HCT116 (cell line): ENCODE results near the gene HOXD10. TPM values are rescaled to one million over a fixed set of nuclear protein-coding genes. Genes with fewer than 3 reads are reported as not detected.

Source experiments
- ATAC-seq: fragments of 200-7000 bp; cut with Tn5 transposase; 2 replicates; pipeline ENCODE4 v1.9.1; 2020; ENCODE audit warnings: mild to moderate bottlenecking, moderate library complexity
- BruUV-seq: library from RNA; stranded (reverse); fragments of 400-500 nt; replicated peaks from 2 replicates; lab custom pipeline; 2021; lab: Mats Ljungman, UMichigan
- CTCF ChIA-PET: fragments of 300-600 bp; sonication (Branson Sonifier 250); formaldehyde crosslinking; loops from one replicate; lab custom pipeline; 2021; ENCODE audit warnings: antibody characterized with exemption; lab: Charles Lee
- POLR2A ChIA-PET: fragments of 300-600, 350-600 bp; sonication (Branson Sonifier 250); formaldehyde crosslinking; loops from one replicate; lab custom pipeline; 2021; ENCODE audit warnings: antibody characterized with exemption; lab: Charles Lee
- RAD21 ChIA-PET, 2 experiments: fragments of 300-600 bp; sonication (Branson Sonifier 250); formaldehyde crosslinking; loops; one replicate each; lab custom pipeline; 2023; ENCODE audit warnings: low total read pairs in 2 of 2; ENCODE audit not compliant: uncharacterized antibody in 2 of 2, unreplicated experiment in 2 of 2, low non-redundant PET in 1 of 2; lab: Charles Lee
- DNase-seq: peaks from one replicate; pipeline ENCODE4 v3.0.0-alpha.2; 2010; ENCODE audit warnings: low read depth, low spot score
- H2AFZ ChIP-seq: fragments of 200-600 bp; shearing (Covaris generic), sonication (generic); 2 replicates; pipeline ENCODE4 v1.6.1; 2017; ENCODE audit warnings: low read depth, mixed run types, mixed read lengths, antibody characterized with exemption, low read length; ENCODE audit not compliant: poor library complexity, severe bottlenecking
- H3K27ac ChIP-seq: 2 replicates; pipeline ENCODE4 v1.5.1; 2012; ENCODE audit warnings: low read depth, low read length
- H3K27me3 ChIP-seq: fragments of 200-600 bp; sonication (generic); 2 replicates; pipeline ENCODE4 v1.6.1; 2016; ENCODE audit warnings: mixed run types, low read length, mixed read lengths; ENCODE audit not compliant: insufficient read depth
- H3K36me3 ChIP-seq, 2 experiments: fragments of 200-500 bp in 1 of 2; fragments of 200-600 bp in 1 of 2; sonication (Bioruptor generic) in 1 of 2; sonication (generic) in 1 of 2; 2 replicates each; pipeline versions ENCODE4 v1.5.1 to v1.6.1; 2014 to 2016; ENCODE audit warnings: low read length in 2 of 2, inconsistent platforms in 1 of 2, mixed read lengths in 1 of 2, mixed run types in 1 of 2; ENCODE audit not compliant: insufficient read depth in 2 of 2, control insufficient read depth in 1 of 2
- H3K4me1 ChIP-seq, 2 experiments: fragments of 200-600 bp in 1 of 2; sonication (generic) in 1 of 2; 2 replicates each; pipeline versions ENCODE4 v1.5.1 to v1.6.1; 2012 to 2017; ENCODE audit warnings: low read length in 2 of 2, inconsistent platforms in 1 of 2, mild to moderate bottlenecking in 1 of 2, mixed read lengths in 1 of 2, mixed run types in 1 of 2, moderate library complexity in 1 of 2; ENCODE audit not compliant: insufficient read depth in 2 of 2, control insufficient read depth in 1 of 2
- H3K4me2 ChIP-seq: fragments of 200-600 bp; sonication (generic); 2 replicates; pipeline ENCODE4 v1.6.1; 2017; ENCODE audit warnings: mixed run types, low read length, mixed read lengths
- H3K4me3 ChIP-seq, 2 experiments: fragments of 200-600 bp in 1 of 2; sonication (generic) in 1 of 2; replicated peaks in 1 of 2; 2 replicates each; pipeline ENCODE4 v1.5.1; 2011 to 2016; ENCODE audit warnings: low read length in 2 of 2, control low read depth in 1 of 2, low read depth in 1 of 2, mild to moderate bottlenecking in 1 of 2, mixed read lengths in 1 of 2, mixed run types in 1 of 2
- H3K79me2 ChIP-seq: fragments of 200-600 bp; sonication (generic); 2 replicates; pipeline ENCODE4 v1.6.1; 2017; ENCODE audit warnings: mild to moderate bottlenecking, mixed run types, low read length, moderate library complexity, mixed read lengths; ENCODE audit not compliant: insufficient read depth
- H3K9ac ChIP-seq: fragments of 200-600 bp; sonication (generic); 2 replicates; pipeline ENCODE4 v1.6.1; 2016; ENCODE audit warnings: low read length, mixed read lengths
- H3K9me2 ChIP-seq: fragments of 200-600 bp; sonication (generic), shearing (Covaris generic); 2 replicates; pipeline ENCODE4 v1.6.1; 2017; ENCODE audit warnings: mixed run types, mild to moderate bottlenecking, moderate library complexity; ENCODE audit not compliant: insufficient read depth
- H3K9me3 ChIP-seq, 2 experiments: fragments of 200-500 bp in 1 of 2; fragments of 200-600 bp in 1 of 2; sonication (Bioruptor generic) in 1 of 2; sonication (generic) in 1 of 2; 2 replicates each; pipeline ENCODE4 v1.6.1; 2014 to 2017; ENCODE audit warnings: low read length in 2 of 2, mixed read lengths in 2 of 2, inconsistent platforms in 1 of 2, low read depth in 1 of 2, mild to moderate bottlenecking in 1 of 2, mixed run types in 1 of 2, moderate library complexity in 1 of 2; ENCODE audit not compliant: control insufficient read depth in 1 of 2, insufficient read depth in 1 of 2
- H4K20me1 ChIP-seq: fragments of 200-600 bp; sonication (generic), shearing (Covaris generic); 2 replicates; pipeline ENCODE4 v1.6.1; 2017; ENCODE audit warnings: mixed run types, mild to moderate bottlenecking, moderate library complexity; ENCODE audit not compliant: insufficient read depth
- CEBPB ChIP-seq: IDR thresholded peaks from 2 replicates; pipeline ENCODE4 v1.6.1; 2012; ENCODE audit warnings: low read depth
- EZH2 ChIP-seq: fragments of 200-600 bp; sonication (generic); IDR thresholded peaks from 2 replicates; pipeline ENCODE4 v1.6.1; 2017; ENCODE audit warnings: antibody characterized with exemption, mixed run types
- FOSL1 ChIP-seq: IDR thresholded peaks from 2 replicates; pipeline ENCODE4 v1.6.1; 2012; ENCODE audit warnings: low read depth
- RAD21 ChIP-seq: IDR thresholded peaks from 2 replicates; pipeline ENCODE4 v1.6.1; 2012; ENCODE audit warnings: low read depth, mild to moderate bottlenecking
- SIN3A ChIP-seq: IDR thresholded peaks from 2 replicates; pipeline ENCODE4 v1.6.1; 2012; ENCODE audit warnings: low read depth
- SP1 ChIP-seq: IDR thresholded peaks from 2 replicates; pipeline ENCODE4 v1.6.1; 2012; ENCODE audit warnings: low read depth
- SRF ChIP-seq: IDR thresholded peaks from 2 replicates; pipeline ENCODE4 v1.6.1; 2012; ENCODE audit warnings: low read depth
- intact Hi-C: fragments of 100-400 bp; cut with micrococcal nuclease; formaldehyde crosslinking; loops from 2 replicates; pipeline ENCODE4 v1.10.0; 2022
- total RNA-seq: library from RNA; stranded (reverse); gene quantifications from one replicate; pipeline ENCODE4 v1.2.1, GENCODE V29; 2021; ENCODE audit not compliant: unreplicated experiment
- TF ChIP-seq, protein P1 (sequence below): IDR thresholded peaks from 2 replicates; pipeline ENCODE4 v1.6.1; 2012
- TF ChIP-seq, protein P2 (sequence below): IDR thresholded peaks from 2 replicates; pipeline ENCODE4 v1.6.1; 2012; ENCODE audit warnings: low read depth
- TF ChIP-seq, protein P3 (sequence below), 3 experiments: fragments of 200-600 bp in 1 of 3; sonication (generic) in 1 of 3; IDR thresholded peaks in 2 of 3; conservative IDR thresholded peaks in 1 of 3; 2 replicates each; pipeline ENCODE4 v1.5.1; 2012 to 2017; ENCODE audit warnings: low read depth in 2 of 3, low read length in 2 of 3, antibody characterized with exemption in 1 of 3, borderline replicate concordance in 1 of 3, control low read depth in 1 of 3, mild to moderate bottlenecking in 1 of 3, mixed read lengths in 1 of 3, mixed run types in 1 of 3, moderate library complexity in 1 of 3; ENCODE audit not compliant: insufficient read depth in 1 of 3
- TF ChIP-seq, protein P4 (sequence below): IDR thresholded peaks from 2 replicates; pipeline ENCODE4 v1.6.1; 2012

The HOXD10 gene
- total RNA-seq, 1 experiment from 2014 or later = not detected

DNA sequence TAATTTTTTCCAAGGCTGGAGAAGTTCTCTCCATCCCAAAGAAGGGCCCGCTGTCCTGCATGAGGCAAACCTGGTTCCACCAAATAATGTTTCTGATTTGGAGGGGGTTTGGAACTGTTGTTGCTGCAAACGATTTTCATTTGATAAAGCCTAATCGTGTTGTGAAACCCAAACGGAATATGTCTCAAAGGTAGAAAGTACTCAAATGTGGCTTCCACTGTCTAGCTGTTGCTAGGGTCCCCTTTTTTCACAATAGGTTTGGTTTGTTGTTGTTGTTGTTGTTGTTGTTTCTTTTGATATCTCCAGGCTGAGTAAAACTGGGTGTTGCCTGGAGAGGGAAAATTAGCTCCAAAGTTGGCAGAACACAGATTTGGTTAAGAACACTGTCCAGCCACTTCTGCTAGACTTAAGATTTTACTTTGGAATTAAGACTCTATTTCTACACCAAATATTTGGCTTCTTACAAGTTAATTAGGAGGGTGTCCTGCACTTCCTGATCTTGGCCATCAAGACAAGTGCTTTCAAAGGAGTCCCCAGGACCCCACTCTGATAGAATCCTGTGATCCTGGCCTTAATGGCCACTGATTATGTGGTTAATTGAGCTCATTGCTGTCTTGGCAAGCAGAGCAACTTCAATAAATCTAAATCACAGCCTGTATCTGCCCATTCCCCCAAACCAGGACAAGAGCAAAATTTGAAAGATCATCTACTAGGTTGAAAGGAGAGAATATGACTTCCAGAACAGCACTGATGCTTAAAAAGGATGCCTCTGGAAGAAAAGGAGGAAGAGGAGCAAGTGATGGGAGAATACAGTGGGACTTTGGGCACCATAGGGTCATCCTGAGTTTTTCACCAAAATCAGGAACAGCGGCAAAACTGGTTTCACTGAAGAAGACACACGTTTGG, 27.4 kb upstream of the HOXD10 start:
- no TSS peak for BruUV-seq
- Histone ChIP-seq H3K9ac (no peak overlapping the region), H3K9me3 (no peaks in the 10 kb centered on the region), H3K27ac (no peak overlapping the region), H3K79me2 (no peaks in the 10 kb centered on the region), H3K36me3 (no peaks in the 10 kb centered on the region), H4K20me1 (no peaks in the 10 kb centered on the region), H3K4me2 (peak overlapping the region; percentile 40; the same call in 1 of the 2 replicates), H2AFZ (peak overlapping the region; percentile 52), H3K4me3 (no peak overlapping the region), H3K27me3 (no peaks in the 10 kb centered on the region), H3K4me1 (no peaks in the 10 kb centered on the region), H3K9me2 (no peaks in the 10 kb centered on the region)
- RAD21 ChIA-PET = no interaction called here
- no peak for ATAC-seq
- POLR2A ChIA-PET = no interaction called here
- no peak for DNase-seq
- intact Hi-C loops = loop anchor here (2.0 to 5.0 kb wide), 2 partner anchors 722 to 1052 kb away; no protein-coding TSS in a partner anchor
- no peak for TF ChIP-seq SIN3A
- TF ChIP-seq, protein P1, sequence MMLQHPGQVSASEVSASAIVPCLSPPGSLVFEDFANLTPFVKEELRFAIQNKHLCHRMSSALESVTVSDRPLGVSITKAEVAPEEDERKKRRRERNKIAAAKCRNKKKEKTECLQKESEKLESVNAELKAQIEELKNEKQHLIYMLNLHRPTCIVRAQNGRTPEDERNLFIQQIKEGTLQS = no peak
- no peak for TF ChIP-seq SRF
- no peak for TF ChIP-seq CEBPB
- no peak for TF ChIP-seq RAD21
- TF ChIP-seq, protein P2, sequence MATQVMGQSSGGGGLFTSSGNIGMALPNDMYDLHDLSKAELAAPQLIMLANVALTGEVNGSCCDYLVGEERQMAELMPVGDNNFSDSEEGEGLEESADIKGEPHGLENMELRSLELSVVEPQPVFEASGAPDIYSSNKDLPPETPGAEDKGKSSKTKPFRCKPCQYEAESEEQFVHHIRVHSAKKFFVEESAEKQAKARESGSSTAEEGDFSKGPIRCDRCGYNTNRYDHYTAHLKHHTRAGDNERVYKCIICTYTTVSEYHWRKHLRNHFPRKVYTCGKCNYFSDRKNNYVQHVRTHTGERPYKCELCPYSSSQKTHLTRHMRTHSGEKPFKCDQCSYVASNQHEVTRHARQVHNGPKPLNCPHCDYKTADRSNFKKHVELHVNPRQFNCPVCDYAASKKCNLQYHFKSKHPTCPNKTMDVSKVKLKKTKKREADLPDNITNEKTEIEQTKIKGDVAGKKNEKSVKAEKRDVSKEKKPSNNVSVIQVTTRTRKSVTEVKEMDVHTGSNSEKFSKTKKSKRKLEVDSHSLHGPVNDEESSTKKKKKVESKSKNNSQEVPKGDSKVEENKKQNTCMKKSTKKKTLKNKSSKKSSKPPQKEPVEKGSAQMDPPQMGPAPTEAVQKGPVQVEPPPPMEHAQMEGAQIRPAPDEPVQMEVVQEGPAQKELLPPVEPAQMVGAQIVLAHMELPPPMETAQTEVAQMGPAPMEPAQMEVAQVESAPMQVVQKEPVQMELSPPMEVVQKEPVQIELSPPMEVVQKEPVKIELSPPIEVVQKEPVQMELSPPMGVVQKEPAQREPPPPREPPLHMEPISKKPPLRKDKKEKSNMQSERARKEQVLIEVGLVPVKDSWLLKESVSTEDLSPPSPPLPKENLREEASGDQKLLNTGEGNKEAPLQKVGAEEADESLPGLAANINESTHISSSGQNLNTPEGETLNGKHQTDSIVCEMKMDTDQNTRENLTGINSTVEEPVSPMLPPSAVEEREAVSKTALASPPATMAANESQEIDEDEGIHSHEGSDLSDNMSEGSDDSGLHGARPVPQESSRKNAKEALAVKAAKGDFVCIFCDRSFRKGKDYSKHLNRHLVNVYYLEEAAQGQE = no peak
- no peak for TF ChIP-seq SP1
- TF ChIP-seq, protein P3, sequence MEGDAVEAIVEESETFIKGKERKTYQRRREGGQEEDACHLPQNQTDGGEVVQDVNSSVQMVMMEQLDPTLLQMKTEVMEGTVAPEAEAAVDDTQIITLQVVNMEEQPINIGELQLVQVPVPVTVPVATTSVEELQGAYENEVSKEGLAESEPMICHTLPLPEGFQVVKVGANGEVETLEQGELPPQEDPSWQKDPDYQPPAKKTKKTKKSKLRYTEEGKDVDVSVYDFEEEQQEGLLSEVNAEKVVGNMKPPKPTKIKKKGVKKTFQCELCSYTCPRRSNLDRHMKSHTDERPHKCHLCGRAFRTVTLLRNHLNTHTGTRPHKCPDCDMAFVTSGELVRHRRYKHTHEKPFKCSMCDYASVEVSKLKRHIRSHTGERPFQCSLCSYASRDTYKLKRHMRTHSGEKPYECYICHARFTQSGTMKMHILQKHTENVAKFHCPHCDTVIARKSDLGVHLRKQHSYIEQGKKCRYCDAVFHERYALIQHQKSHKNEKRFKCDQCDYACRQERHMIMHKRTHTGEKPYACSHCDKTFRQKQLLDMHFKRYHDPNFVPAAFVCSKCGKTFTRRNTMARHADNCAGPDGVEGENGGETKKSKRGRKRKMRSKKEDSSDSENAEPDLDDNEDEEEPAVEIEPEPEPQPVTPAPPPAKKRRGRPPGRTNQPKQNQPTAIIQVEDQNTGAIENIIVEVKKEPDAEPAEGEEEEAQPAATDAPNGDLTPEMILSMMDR (IDR thresholded peaks at IDR 0.05 in 2 of 3, conservative IDR thresholded peaks at IDR 0.05 in 1 of 3; ENCODE audit: borderline replicate concordance in 1 of 3, insufficient read depth in 1 of 3, low read depth in 2 of 3, low read length in 2 of 3) = no peak
- TF ChIP-seq EZH2 = no peak
- TF ChIP-seq, protein P4, sequence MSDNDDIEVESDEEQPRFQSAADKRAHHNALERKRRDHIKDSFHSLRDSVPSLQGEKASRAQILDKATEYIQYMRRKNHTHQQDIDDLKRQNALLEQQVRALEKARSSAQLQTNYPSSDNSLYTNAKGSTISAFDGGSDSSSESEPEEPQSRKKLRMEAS = no peak
- no peak for TF ChIP-seq FOSL1
- CTCF ChIA-PET = interaction anchor here (0.9 to 1.2 kb wide), 5 partner anchors 399 to 1392 kb away, joined by 3 to 7 read pairs (median 3); no protein-coding TSS in a partner anchor
